HCT116 (cell line): ENCODE results near the gene ARF5.

Experiments
- EZH2 ChIP-seq: fragments of 200-600 bp; sonication (generic); IDR thresholded peaks from 2 replicates; pipeline ENCODE4 v1.6.1; 2017; ENCODE audit warnings: antibody characterized with exemption, mixed run types
- EZH2phosphoT487 ChIP-seq: fragments of 200-600 bp; IDR thresholded peaks from 2 replicates; pipeline ENCODE4 v1.6.1; 2018; ENCODE audit warnings: antibody characterized with exemption, borderline replicate concordance
- MAX ChIP-seq: IDR thresholded peaks from 2 replicates; pipeline ENCODE4 v1.6.1; 2012
- POLR2A ChIP-seq: IDR thresholded peaks from 2 replicates; pipeline ENCODE4 v1.7.0; 2011; ENCODE audit warnings: borderline replicate concordance; ENCODE audit not compliant: insufficient read depth, insufficient read length; ENCODE audit errors: extremely low read depth
- RAD21 ChIP-seq: IDR thresholded peaks from 2 replicates; pipeline ENCODE4 v1.6.1; 2012; ENCODE audit warnings: low read depth, mild to moderate bottlenecking
- REST ChIP-seq: IDR thresholded peaks from 2 replicates; pipeline ENCODE4 v1.6.1; 2012; ENCODE audit warnings: low read depth
- SIN3A ChIP-seq: IDR thresholded peaks from 2 replicates; pipeline ENCODE4 v1.6.1; 2012; ENCODE audit warnings: low read depth
- SP1 ChIP-seq: IDR thresholded peaks from 2 replicates; pipeline ENCODE4 v1.6.1; 2012; ENCODE audit warnings: low read depth
- YY1 ChIP-seq: IDR thresholded peaks from 2 replicates; pipeline ENCODE4 v1.6.1; 2011; ENCODE audit warnings: low read length, low read depth, moderate library complexity, mild to moderate bottlenecking; ENCODE audit not compliant: insufficient replicate concordance; ENCODE audit errors: extremely low read depth
- ZBTB33 ChIP-seq: IDR thresholded peaks from 2 replicates; pipeline ENCODE4 v1.6.1; 2011; ENCODE audit warnings: mild to moderate bottlenecking, low read length, moderate library complexity; ENCODE audit not compliant: insufficient replicate concordance; ENCODE audit errors: extremely low read depth
- ZFX ChIP-seq: fragments of 450-650 bp; IDR thresholded peaks from 2 replicates; pipeline ENCODE4 v1.6.1; 2017
- TF ChIP-seq, protein P1 (sequence below), 3 experiments: fragments of 200-600 bp in 1 of 3; sonication (generic) in 1 of 3; IDR thresholded peaks in 2 of 3; conservative IDR thresholded peaks in 1 of 3; 2 replicates each; pipeline ENCODE4 v1.5.1; 2012 to 2017; ENCODE audit warnings: low read depth in 2 of 3, low read length in 2 of 3, antibody characterized with exemption in 1 of 3, borderline replicate concordance in 1 of 3, control low read depth in 1 of 3, mild to moderate bottlenecking in 1 of 3, mixed read lengths in 1 of 3, mixed run types in 1 of 3, moderate library complexity in 1 of 3; ENCODE audit not compliant: insufficient read depth in 1 of 3

GRCh38 chr7:127591591-127591990, 3.4 kb downstream of the ARF5 start:
- TF ChIP-seq, protein P1, sequence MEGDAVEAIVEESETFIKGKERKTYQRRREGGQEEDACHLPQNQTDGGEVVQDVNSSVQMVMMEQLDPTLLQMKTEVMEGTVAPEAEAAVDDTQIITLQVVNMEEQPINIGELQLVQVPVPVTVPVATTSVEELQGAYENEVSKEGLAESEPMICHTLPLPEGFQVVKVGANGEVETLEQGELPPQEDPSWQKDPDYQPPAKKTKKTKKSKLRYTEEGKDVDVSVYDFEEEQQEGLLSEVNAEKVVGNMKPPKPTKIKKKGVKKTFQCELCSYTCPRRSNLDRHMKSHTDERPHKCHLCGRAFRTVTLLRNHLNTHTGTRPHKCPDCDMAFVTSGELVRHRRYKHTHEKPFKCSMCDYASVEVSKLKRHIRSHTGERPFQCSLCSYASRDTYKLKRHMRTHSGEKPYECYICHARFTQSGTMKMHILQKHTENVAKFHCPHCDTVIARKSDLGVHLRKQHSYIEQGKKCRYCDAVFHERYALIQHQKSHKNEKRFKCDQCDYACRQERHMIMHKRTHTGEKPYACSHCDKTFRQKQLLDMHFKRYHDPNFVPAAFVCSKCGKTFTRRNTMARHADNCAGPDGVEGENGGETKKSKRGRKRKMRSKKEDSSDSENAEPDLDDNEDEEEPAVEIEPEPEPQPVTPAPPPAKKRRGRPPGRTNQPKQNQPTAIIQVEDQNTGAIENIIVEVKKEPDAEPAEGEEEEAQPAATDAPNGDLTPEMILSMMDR (IDR thresholded peaks at IDR 0.05 in 2 of 3, conservative IDR thresholded peaks at IDR 0.05 in 1 of 3; ENCODE audit: borderline replicate concordance in 1 of 3, insufficient read depth in 1 of 3, low read depth in 2 of 3, low read length in 2 of 3): no peak
- no peak for TF ChIP-seq SP1
- TF ChIP-seq SIN3A: no peak
- no peak for TF ChIP-seq ZFX
- no peak for TF ChIP-seq EZH2
- no peak for TF ChIP-seq ZBTB33
- TF ChIP-seq POLR2A: no peak
- no peak for TF ChIP-seq REST
- TF ChIP-seq YY1: no peak
- TF ChIP-seq MAX: no peak
- no peak for TF ChIP-seq EZH2phosphoT487
- no peak for TF ChIP-seq RAD21
